HepG2 (cell line): Measurements from ENCODE around the gene NAGS. TPM values are rescaled to one million over a fixed set of nuclear protein-coding genes. Genes with fewer than 3 reads are reported as not detected.

Experiments
- HDAC1 ChIP-seq: sonication (generic); formaldehyde crosslinking; IDR thresholded peaks from 2 replicates; pipeline ENCODE4 v1.5.1; 2020; ENCODE audit warnings: mild to moderate bottlenecking, missing genetic modification reagents
- KLF6 ChIP-seq: IDR thresholded peaks from 2 replicates; pipeline ENCODE4 v1.8.0; 2016; ENCODE audit warnings: missing biosample characterization, missing genetic modification reagents
- NONO ChIP-seq, 2 experiments: fragments of 450-650 bp in 1 of 2; sonication (generic) in 1 of 2; formaldehyde crosslinking in 1 of 2; IDR thresholded peaks in 1 of 2; conservative IDR thresholded peaks in 1 of 2; 2 replicates each; pipeline versions ENCODE4 v1.6.1 to v1.8.0; 2017 to 2022; ENCODE audit warnings: mild to moderate bottlenecking in 1 of 2, missing genetic modification reagents in 1 of 2, moderate library complexity in 1 of 2
- RBM22 ChIP-seq: fragments of 200-400 bp; formaldehyde crosslinking; optimal IDR thresholded peaks from 2 replicates; pipeline ENCODE3; 2017; ENCODE audit warnings: mild to moderate bottlenecking, low read length, moderate library complexity
- SNAPC4 ChIP-seq: sonication (generic); formaldehyde crosslinking; IDR thresholded peaks from 2 replicates; pipeline ENCODE4 v1.4.0; 2020; ENCODE audit warnings: mild to moderate bottlenecking, missing genetic modification reagents
- TEAD3 ChIP-seq: optimal IDR thresholded peaks from 2 replicates; pipeline ENCODE3; 2016; ENCODE audit warnings: borderline replicate concordance
- TERF1 ChIP-seq: sonication (generic); formaldehyde crosslinking; IDR thresholded peaks from 2 replicates; pipeline ENCODE4 v1.8.0; 2022; ENCODE audit warnings: mild to moderate bottlenecking, missing genetic modification reagents, moderate library complexity
- UBTF ChIP-seq: sonication (generic); formaldehyde crosslinking; IDR thresholded peaks from 2 replicates; pipeline ENCODE4 v1.4.0; 2020; ENCODE audit warnings: mild to moderate bottlenecking, missing genetic modification reagents
- ZNF713 ChIP-seq: sonication (generic); formaldehyde crosslinking; IDR thresholded peaks from 2 replicates; pipeline ENCODE4 v1.4.0; 2020; ENCODE audit warnings: mild to moderate bottlenecking, missing genetic modification reagents
- ZNF879 ChIP-seq: sonication (generic); formaldehyde crosslinking; IDR thresholded peaks from 2 replicates; pipeline ENCODE4 v1.8.1; 2023; ENCODE audit warnings: missing genetic modification reagents
- polyA plus RNA-seq, 8 experiments: library from polyadenylated mRNA; depleted of rRNA in 3 of 8; stranded (reverse) in 7 of 8; unstranded in 1 of 8; fragments of >200 nt; fragmentation: Illumina TruSeq in 4 of 8; extraction: Trizol in 4 of 8; gene quantifications; 2 replicates each; pipeline versions ENCODE4 v1.2.1 to v1.2.3, GENCODE V29; 2011 to 2016; ENCODE audit warnings: low read depth in 4 of 8, missing spikeins in 1 of 8, mixed read lengths in 1 of 8; ENCODE audit not compliant: insufficient read depth in 1 of 8
- total RNA-seq, 5 experiments: library from RNA; depleted of rRNA; stranded (reverse); fragments of >200 nt; fragmentation: Illumina TruSeq; extraction: Trizol; gene quantifications; 2 replicates each; pipeline ENCODE4 v1.2.3, GENCODE V29; 2016; ENCODE audit warnings: low read depth in 1 of 5
- TF ChIP-seq, protein P1 (sequence below): IDR thresholded peaks from 2 replicates; pipeline ENCODE4 v1.6.1; 2016; ENCODE audit warnings: control low read depth
- TF ChIP-seq, protein P2 (sequence below): IDR thresholded peaks from 2 replicates; pipeline ENCODE4 v1.6.1; 2016; ENCODE audit warnings: low read depth, missing genetic modification reagents, missing compliant biosample characterization

The NAGS gene
- total and polyA plus RNA-seq, 2 of the 13 experiments (the other 11 are each of a cell fraction or from before 2014, with no cell fraction given): 4.3 to 5.1 TPM

GRCh38 chr17:43994272-43995149, 9.9 kb upstream of the NAGS start (continued):
- TF ChIP-seq ZNF879 (CRISPR knock-in tag) (no peak), ZNF713 (CRISPR knock-in tag) (no peak), HDAC1 (CRISPR knock-in tag) (no peak), RBM22 (no peak), NONO (IDR thresholded peaks at IDR 0.05) (no peak), NONO (CRISPR knock-in tag; conservative IDR thresholded peaks at IDR 0.05) (no peak), TEAD3 (CRISPR knock-in tag) (no peak), SNAPC4 (CRISPR knock-in tag) (no peak), UBTF (CRISPR knock-in tag) (peak; percentile 37; the same call in 1 of the 2 replicates), TERF1 (no peak), KLF6 (CRISPR knock-in tag) (no peak)
- TF ChIP-seq, protein P1, sequence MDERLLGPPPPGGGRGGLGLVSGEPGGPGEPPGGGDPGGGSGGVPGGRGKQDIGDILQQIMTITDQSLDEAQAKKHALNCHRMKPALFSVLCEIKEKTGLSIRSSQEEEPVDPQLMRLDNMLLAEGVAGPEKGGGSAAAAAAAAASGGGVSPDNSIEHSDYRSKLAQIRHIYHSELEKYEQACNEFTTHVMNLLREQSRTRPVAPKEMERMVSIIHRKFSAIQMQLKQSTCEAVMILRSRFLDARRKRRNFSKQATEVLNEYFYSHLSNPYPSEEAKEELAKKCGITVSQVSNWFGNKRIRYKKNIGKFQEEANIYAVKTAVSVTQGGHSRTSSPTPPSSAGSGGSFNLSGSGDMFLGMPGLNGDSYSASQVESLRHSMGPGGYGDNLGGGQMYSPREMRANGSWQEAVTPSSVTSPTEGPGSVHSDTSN (CRISPR knock-in tag): no peak
- TF ChIP-seq, protein P2, sequence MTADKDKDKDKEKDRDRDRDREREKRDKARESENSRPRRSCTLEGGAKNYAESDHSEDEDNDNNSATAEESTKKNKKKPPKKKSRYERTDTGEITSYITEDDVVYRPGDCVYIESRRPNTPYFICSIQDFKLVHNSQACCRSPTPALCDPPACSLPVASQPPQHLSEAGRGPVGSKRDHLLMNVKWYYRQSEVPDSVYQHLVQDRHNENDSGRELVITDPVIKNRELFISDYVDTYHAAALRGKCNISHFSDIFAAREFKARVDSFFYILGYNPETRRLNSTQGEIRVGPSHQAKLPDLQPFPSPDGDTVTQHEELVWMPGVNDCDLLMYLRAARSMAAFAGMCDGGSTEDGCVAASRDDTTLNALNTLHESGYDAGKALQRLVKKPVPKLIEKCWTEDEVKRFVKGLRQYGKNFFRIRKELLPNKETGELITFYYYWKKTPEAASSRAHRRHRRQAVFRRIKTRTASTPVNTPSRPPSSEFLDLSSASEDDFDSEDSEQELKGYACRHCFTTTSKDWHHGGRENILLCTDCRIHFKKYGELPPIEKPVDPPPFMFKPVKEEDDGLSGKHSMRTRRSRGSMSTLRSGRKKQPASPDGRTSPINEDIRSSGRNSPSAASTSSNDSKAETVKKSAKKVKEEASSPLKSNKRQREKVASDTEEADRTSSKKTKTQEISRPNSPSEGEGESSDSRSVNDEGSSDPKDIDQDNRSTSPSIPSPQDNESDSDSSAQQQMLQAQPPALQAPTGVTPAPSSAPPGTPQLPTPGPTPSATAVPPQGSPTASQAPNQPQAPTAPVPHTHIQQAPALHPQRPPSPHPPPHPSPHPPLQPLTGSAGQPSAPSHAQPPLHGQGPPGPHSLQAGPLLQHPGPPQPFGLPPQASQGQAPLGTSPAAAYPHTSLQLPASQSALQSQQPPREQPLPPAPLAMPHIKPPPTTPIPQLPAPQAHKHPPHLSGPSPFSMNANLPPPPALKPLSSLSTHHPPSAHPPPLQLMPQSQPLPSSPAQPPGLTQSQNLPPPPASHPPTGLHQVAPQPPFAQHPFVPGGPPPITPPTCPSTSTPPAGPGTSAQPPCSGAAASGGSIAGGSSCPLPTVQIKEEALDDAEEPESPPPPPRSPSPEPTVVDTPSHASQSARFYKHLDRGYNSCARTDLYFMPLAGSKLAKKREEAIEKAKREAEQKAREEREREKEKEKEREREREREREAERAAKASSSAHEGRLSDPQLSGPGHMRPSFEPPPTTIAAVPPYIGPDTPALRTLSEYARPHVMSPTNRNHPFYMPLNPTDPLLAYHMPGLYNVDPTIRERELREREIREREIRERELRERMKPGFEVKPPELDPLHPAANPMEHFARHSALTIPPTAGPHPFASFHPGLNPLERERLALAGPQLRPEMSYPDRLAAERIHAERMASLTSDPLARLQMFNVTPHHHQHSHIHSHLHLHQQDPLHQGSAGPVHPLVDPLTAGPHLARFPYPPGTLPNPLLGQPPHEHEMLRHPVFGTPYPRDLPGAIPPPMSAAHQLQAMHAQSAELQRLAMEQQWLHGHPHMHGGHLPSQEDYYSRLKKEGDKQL (CRISPR knock-in tag): no peak
